Esophagus muscularis mucosa (tissue), 4 donors: ENCODE data around the gene FXYD5.

Experiments used
- EP300 ChIP-seq: sonication (generic); formaldehyde crosslinking; IDR thresholded peaks from one replicate; pipeline ENCODE4 v1.6.1; 2017; ENCODE audit warnings: antibody characterized with exemption
- POLR2A ChIP-seq: fragments of 450-650 bp; IDR thresholded peaks from one replicate; pipeline ENCODE4 v1.6.1; 2017; ENCODE audit warnings: antibody characterized with exemption, moderate library complexity, mild to moderate bottlenecking, low read depth
- POLR2AphosphoS5 ChIP-seq, 2 donors: sonication (generic); formaldehyde crosslinking; IDR thresholded peaks; one replicate each; pipeline ENCODE4 v1.6.1; 2017; ENCODE audit warnings: antibody characterized with exemption in 2 of 2
- TF ChIP-seq, protein P1 (sequence below), 3 experiments: fragments of 200-600 bp in 2 of 3; fragments of 450-650 bp in 1 of 3; sonication (generic) in 2 of 3; IDR thresholded peaks; one replicate each; pipeline ENCODE4 v1.5.1; 2017 to 2019; ENCODE audit warnings: antibody characterized with exemption in 3 of 3, mild to moderate bottlenecking in 2 of 3, moderate library complexity in 1 of 3

DNA sequence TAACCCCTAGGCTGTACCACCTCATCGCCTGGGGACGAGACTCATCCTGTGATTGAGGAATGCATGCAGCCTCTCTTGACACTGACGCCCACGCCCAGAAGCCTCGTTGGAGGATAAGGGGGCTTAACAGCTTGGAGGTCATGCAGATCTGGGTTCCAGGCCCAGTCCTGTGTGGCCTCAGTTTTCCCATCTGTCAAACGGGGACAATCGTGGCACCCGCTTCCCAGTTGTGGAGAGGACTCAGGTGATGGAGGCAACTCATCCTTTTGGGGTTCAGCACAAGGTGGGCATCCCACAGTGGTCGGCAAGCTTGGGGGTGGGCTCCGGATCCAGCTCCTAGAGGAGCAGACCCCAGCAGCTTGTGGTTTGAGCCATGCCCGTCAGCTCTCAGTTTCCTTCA lies 18.3 kb upstream of the FXYD5 start:
- TF ChIP-seq, protein P1, sequence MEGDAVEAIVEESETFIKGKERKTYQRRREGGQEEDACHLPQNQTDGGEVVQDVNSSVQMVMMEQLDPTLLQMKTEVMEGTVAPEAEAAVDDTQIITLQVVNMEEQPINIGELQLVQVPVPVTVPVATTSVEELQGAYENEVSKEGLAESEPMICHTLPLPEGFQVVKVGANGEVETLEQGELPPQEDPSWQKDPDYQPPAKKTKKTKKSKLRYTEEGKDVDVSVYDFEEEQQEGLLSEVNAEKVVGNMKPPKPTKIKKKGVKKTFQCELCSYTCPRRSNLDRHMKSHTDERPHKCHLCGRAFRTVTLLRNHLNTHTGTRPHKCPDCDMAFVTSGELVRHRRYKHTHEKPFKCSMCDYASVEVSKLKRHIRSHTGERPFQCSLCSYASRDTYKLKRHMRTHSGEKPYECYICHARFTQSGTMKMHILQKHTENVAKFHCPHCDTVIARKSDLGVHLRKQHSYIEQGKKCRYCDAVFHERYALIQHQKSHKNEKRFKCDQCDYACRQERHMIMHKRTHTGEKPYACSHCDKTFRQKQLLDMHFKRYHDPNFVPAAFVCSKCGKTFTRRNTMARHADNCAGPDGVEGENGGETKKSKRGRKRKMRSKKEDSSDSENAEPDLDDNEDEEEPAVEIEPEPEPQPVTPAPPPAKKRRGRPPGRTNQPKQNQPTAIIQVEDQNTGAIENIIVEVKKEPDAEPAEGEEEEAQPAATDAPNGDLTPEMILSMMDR (IDR thresholded peaks at IDR 0.05) = no peak
- TF ChIP-seq POLR2AphosphoS5 (IDR thresholded peaks at IDR 0.05) = no peak
- TF ChIP-seq POLR2A = no peak
- no peak for TF ChIP-seq EP300
